NCI-H1092 (cell line): ENCODE results near the gene TEX53.
A peak's percentile ranks its signal among the peaks of the same experiment; 100 is the strongest.

ENCODE experiments used
- DNase-seq: peaks from one replicate; lab custom pipeline; 2025; lab: John Stamatoyannopoulos, UW

Gene TEX53

GRCh38 chr9:114638404-114638803 lies 19.2 kb downstream of the TEX53 start:
- no peak for DNase-seq

DNA sequence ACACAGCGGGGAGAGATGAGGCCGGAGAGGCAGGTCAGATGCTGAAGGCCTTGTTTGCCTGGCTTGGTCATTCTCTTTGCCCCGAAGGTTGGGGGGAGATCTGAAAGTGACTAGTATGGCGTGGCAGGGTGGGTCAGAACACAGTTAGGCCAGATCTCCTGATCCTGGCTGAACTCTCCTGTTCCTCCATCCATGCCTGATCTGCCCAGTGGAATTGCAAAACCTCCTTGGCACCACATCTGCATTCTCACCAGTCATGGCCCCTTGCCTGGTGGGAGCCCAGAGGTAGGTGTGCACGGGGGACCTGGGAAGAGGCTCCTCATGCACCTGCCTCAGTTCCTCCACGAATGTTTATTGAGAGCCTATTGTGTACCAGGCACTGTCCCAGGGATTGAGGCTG lies 23.2 kb downstream of the TEX53 start:
- DNase-seq: no peak

- DNase-seq: no peak
Observed at GRCh38 chr9:114633438-114634089, 24.0 kb downstream of the TEX53 start.

- no peak for DNase-seq
Observed at GRCh38 chr9:114631166-114631565, 26.4 kb downstream of the TEX53 start.

GRCh38 chr9:114629563-114630090 lies 28.0 kb downstream of the TEX53 start:
- no peak for DNase-seq

GRCh38 chr9:114627553-114627952 lies 30.1 kb downstream of the TEX53 start:
- DNase-seq: no peak

DNA sequence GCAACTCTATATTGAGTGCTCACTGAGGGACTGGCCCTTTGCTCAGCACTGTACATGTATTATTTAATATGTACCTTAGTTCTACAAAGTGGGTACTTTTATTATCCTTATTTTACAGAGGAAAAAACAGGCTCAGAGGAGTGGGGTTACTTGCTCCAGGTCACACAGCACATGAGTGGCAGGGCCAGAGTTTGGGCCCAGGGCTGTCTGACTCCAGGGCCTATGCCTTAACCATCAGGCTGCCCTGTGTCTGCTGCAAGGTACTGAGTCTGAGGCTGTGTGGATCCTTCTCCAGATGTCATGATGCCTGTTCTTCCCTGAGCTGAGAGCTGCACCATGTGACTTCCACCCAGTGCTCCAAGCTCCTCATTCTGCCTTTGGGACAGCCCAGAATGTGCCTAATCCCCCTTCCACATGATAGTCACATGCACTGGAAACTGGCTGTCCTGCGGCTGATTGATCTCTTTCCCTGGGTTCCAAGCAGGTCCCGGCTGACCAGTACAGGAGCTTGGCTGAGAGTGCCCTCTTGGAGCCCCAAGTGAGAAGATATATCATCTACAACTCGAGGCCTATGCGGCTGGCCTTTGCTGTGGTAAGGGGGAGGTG lies 31.1 kb downstream of the TEX53 start:
- DNase-seq: no peak

DNA sequence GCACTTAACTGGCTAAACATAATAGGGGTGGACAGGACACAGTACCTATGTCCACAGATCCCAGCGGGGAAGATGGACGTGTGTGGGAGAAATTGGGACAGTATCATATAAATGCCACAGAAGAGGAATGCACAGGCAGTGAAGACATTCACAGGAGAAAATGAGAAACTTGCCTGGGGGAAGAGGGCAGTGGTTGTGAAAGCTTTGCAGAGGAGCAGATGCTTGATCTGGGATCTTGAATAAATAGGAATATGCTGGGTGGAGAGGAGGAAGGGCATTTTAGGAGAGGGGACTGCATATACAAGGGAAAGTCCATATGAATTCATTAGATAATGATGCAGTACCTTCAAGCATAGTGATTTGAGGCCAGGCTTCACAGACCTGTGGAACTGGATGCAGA lies 32.9 kb downstream of the TEX53 start:
- DNase-seq: no peak

DNA sequence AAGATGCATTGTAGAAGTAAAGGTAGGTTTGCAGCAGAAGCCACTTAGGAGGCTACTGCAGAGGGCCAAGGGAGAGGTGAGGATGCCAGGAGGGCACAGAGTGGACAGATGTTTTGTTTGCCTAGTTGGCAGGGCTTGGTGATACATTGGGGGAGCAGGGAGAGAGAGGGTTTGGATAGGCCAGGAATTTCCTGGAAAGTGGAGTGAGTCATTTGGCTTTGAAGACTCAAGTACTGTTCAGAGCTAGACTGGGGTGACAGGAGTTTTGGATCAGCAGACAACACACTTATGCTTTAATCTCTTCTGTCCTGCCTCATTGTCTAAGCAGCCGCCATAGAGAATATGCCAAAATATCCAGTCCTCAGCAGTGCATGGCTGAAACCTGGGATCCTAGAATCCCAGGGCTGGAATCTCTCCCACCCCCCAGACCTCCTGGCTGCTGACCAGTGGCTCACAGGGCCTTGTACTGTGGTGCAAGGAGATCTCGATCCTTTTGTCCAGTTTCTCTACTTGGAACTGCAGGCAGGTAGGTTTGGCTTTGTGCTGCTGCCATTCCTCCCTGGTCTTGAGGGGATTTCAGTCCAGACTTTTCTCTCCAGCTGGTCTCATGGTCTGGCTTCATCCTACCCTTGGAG lies 35.5 kb downstream of the TEX53 start:
- DNase-seq: no peak

- no peak for DNase-seq
Observed at GRCh38 chr9:114621561-114621960, 36.0 kb downstream of the TEX53 start.

DNA sequence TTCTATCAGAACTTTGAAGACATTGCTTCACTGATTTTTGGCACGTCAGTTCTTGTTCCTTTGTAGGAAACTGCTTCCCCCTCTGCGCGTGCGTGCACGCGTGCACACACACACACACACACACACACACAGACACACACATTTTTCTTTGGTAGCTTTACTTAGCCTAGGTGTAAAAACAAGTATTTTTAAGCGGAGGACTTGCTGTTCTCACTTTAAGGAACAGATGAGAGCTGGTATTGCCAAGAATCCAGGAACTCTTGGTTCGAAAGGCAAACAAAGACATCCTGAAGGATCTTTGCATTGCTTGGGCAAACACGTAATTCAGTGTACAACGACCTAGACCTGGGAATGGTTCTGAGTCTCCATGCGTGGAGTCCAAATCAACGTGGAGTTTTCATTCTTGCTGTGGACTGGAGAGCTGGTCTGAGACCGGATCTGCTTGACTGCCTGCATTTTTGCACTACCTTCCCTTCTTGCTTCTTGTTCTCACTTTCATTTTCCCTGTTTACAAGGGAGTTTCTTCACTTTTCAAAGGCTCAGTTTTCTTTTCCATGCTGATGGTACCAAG lies 38.3 kb downstream of the TEX53 start:
- no peak for DNase-seq

GRCh38 chr9:114616684-114617520 lies 40.7 kb downstream of the TEX53 start:
- DNase-seq: no peak

DNA sequence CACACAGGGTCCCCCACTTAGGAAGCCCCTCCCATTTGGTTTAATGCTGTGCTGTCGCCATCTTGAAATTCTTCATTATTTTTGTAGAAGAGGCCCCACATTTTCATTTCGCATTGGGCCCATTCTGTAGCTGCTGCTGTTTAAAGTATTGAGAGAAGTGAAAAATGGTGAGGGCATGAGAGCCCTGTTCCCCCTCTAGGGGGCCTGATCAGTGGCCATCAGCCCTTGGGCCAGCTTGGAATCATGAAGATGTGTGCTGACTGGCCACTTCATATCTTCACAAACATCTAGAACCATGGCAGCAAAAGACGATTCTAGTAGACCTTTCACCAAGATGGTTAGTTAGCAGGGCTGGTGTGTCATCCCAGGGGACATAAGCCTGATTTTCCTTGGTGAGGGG lies 43.2 kb downstream of the TEX53 start:
- no peak for DNase-seq

GRCh38 chr9:114613919-114614318 lies 43.7 kb downstream of the TEX53 start:
- DNase-seq: no peak

- DNase-seq: no peak
Observed at GRCh38 chr9:114613087-114613486, 44.5 kb downstream of the TEX53 start.

- DNase-seq: no peak
Observed at GRCh38 chr9:114612272-114612923, 45.2 kb downstream of the TEX53 start.

- peak; percentile 47 for DNase-seq
Observed at GRCh38 chr9:114611516-114612271, 45.9 kb downstream of the TEX53 start.

- DNase-seq: no peak
Observed at GRCh38 chr9:114608525-114608796, 49.1 kb downstream of the TEX53 start.

DNA sequence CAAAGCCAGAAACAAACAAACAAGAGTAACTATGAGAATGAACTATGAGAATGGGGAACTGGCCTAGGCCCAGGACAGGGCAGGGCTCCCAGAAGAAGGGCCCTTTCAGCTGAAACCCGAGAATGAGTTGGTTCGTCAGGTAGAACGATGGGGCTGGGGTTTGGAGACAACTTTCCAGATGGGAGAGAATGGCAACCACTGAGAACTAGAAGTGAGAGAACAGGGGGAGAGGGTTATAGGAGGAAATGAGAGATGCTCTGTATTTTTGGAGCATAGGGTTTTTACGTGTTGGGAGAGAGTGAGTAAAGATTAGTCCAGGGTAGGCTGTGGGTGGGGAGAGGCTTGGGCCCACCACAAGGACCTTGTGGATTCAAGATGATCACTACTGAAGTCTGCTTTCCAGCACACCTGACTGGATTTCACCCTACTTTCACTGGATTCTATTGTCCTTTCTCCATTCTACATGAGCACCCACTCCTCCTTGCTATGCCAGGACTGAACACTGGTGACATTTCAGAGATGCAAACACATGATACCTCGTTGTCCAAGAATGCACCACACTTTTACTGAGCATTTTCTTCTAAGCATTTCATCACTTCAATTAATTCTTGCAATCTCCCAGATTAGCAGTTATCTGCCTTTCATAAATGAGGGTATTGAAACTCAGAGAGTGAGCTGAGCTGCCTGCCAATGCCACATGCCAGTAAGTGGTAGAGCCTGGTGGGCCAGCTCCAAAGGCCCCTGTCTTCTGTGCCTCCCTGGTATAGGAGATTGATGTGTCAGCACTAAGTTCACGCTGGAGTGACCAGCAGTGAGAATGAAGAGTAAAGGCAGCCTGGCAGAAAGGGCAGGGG lies 49.7 kb downstream of the TEX53 start:
- DNase-seq: no peak

DNA sequence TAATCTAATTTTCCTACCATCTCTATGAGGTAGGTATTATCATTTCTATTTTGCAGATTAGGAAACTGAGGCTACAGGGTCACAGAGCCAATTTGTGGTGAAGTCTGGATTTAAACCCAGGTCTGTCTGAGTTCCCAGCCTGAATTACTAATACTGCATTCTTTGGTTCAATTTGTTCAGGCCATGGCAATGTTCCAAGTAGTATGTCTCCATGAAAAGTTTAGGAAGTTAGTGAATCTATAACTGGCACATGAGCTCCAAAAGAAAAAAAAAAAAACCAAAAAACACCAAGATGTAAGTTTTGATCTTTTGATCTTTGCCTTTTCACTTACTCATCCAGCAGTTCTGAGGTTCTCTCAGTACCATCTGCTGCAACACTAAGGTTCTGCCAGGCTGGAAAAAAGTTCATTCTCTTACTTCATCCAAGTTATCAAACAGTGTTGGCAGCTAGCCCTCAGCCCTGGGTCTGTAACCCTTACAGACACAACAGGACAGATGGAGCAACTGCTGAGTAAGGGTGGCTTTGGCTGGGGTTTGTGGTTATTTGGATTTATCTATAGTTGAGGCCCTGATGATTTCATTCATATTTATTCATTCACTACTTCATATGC lies 50.9 kb downstream of the TEX53 start:
- no peak for DNase-seq
